Gastroesophageal sphincter (tissue), 4 donors: Measurements from ENCODE around the gene TRIM8. TPM values are rescaled to one million over a fixed set of nuclear protein-coding genes. Genes with fewer than 3 reads are reported as not detected.
A peak's percentile ranks its signal among the peaks of the same experiment; 100 is the strongest.

Experiments
- ATAC-seq: fragments of 150-250 bp; one replicate; pipeline ENCODE4 v1.9.1; 2016; ENCODE audit warnings: mild to moderate bottlenecking, moderate library complexity
- H3K27ac ChIP-seq, 4 donors: fragments of 200-600 bp; sonication (generic) in 3 of 4; 1 replicate in 3 of 4; 2 replicates in 1 of 4; pipeline ENCODE4 v1.5.1; 2016 to 2019
- H3K27me3 ChIP-seq: fragments of 200-600 bp; sonication (generic); one replicate; pipeline ENCODE4 v1.5.1; 2019
- H3K36me3 ChIP-seq, 2 donors: fragments of 200-600 bp; sonication (generic); one replicate each; pipeline ENCODE4 v1.5.1; 2019; ENCODE audit warnings: control low read depth in 1 of 2
- H3K4me1 ChIP-seq, 3 donors: fragments of 200-600 bp; sonication (generic); 1 replicate in 2 of 3; 2 replicates in 1 of 3; pipeline ENCODE4 v1.5.1; 2016 to 2019; ENCODE audit warnings: control low read depth in 2 of 3
- H3K4me3 ChIP-seq, 2 donors: fragments of 200-600 bp; sonication (generic); one replicate each; pipeline ENCODE4 v1.5.1; 2019; ENCODE audit warnings: mild to moderate bottlenecking in 1 of 2, moderate library complexity in 1 of 2
- H3K9me3 ChIP-seq, 3 donors: fragments of 200-600 bp; sonication (generic); one replicate each; pipeline ENCODE4 v1.5.1; 2017 to 2019; ENCODE audit warnings: control low read depth in 2 of 3
- CTCF ChIP-seq, 4 experiments: fragments of 200-600 bp in 2 of 4; fragments of 450-650 bp in 2 of 4; sonication (generic) in 1 of 4; IDR thresholded peaks; one replicate each; pipeline ENCODE4 v1.5.1; 2017 to 2019; ENCODE audit warnings: antibody characterized with exemption in 4 of 4, mild to moderate bottlenecking in 2 of 4, moderate library complexity in 2 of 4
- EP300 ChIP-seq: sonication (generic); formaldehyde crosslinking; IDR thresholded peaks from one replicate; pipeline ENCODE4 v1.6.1; 2017; ENCODE audit warnings: antibody characterized with exemption, mild to moderate bottlenecking
- POLR2A ChIP-seq, 2 donors: fragments of 450-650 bp; IDR thresholded peaks; one replicate each; pipeline ENCODE4 v1.6.1; 2017; ENCODE audit warnings: antibody characterized with exemption in 2 of 2, mild to moderate bottlenecking in 2 of 2, moderate library complexity in 1 of 2
- POLR2AphosphoS5 ChIP-seq: sonication (generic); formaldehyde crosslinking; IDR thresholded peaks from one replicate; pipeline ENCODE4 v1.6.1; 2017; ENCODE audit warnings: antibody characterized with exemption
- WGBS, 2 donors: methylation state at CpG; one replicate each; pipeline ENCODE4 v1.1.5; 2018; ENCODE audit warnings: low coverage in 1 of 2; 5-methylcytosine and 5-hydroxymethylcytosine counted together
- total RNA-seq, 4 donors: library from RNA; depleted of rRNA; stranded (reverse); fragments of >200 nt; gene quantifications; one replicate each; pipeline ENCODE4 v1.1.0, GENCODE V29; 2016

TRIM8 gene
- total RNA-seq, 4 donors from 2014 or later = 96.7 to 171 (median 131) TPM

GRCh38 chr10:102624094-102624493 lies 20.2 kb upstream of the TRIM8 start:
- Histone ChIP-seq H3K27me3 (no peaks in the 10 kb centered on the region), H3K4me3 (no peak overlapping the region), H3K27ac (no peak overlapping the region), H3K36me3 (no peaks in the 10 kb centered on the region), H3K9me3 (no peaks in the 10 kb centered on the region), H3K4me1 (peaks cover 0 to 87% (median 60%) of the 10 kb centered on the region in 3 donors)
- ATAC-seq = no peak
- TF ChIP-seq CTCF (IDR thresholded peaks at IDR 0.05) = no peak
- TF ChIP-seq EP300 = no peak
- no peak for TF ChIP-seq POLR2A (IDR thresholded peaks at IDR 0.05)
- no peak for TF ChIP-seq POLR2AphosphoS5
- WGBS, 2 donors = 57 to 94% methylated on average over 2 to 3 of the region's 3 CpGs

GRCh38 chr10:102624751-102625645 lies 19.3 kb upstream of the TRIM8 start:
- Histone ChIP-seq H3K4me3 (no peak overlapping the region), H3K4me1 (peaks cover 0 to 87% (median 58%) of the 10 kb centered on the region in 3 donors), H3K27me3 (no peaks in the 10 kb centered on the region), H3K9me3 (no peaks in the 10 kb centered on the region), H3K36me3 (peaks cover 0 to 8% of the 10 kb centered on the region in 2 donors), H3K27ac (peak overlapping the region in 3 of 4 donors; percentile 36 to 87 (median 86))
- 47 to 64% methylated on average over 5 to 8 of the region's 12 CpGs for WGBS, 2 donors
- ATAC-seq = no peak
- TF ChIP-seq CTCF (IDR thresholded peaks at IDR 0.05) (no peak), EP300 (no peak), POLR2AphosphoS5 (no peak), POLR2A (IDR thresholded peaks at IDR 0.05) (no peak)

GRCh38 chr10:102626026-102626685 lies 18.1 kb upstream of the TRIM8 start:
- Histone ChIP-seq H3K27ac (peak overlapping the region in 3 of 4 donors; percentile 36 to 87 (median 86)), H3K4me1 (peaks cover 0 to 84% (median 48%) of the 10 kb centered on the region in 3 donors), H3K9me3 (no peaks in the 10 kb centered on the region), H3K4me3 (no peak overlapping the region), H3K27me3 (no peaks in the 10 kb centered on the region), H3K36me3 (peaks cover 0 to 20% of the 10 kb centered on the region in 2 donors)
- TF ChIP-seq POLR2AphosphoS5 = no peak
- no peak for TF ChIP-seq CTCF (IDR thresholded peaks at IDR 0.05)
- no peak for TF ChIP-seq POLR2A (IDR thresholded peaks at IDR 0.05)
- no peak for TF ChIP-seq EP300
- WGBS, 2 donors = 55 to 80% methylated on average over 2 to 9 of the region's 10 CpGs
- ATAC-seq = no peak

- no peak for TF ChIP-seq POLR2AphosphoS5
- TF ChIP-seq CTCF (IDR thresholded peaks at IDR 0.05) = no peak
- WGBS, 2 donors = 20 to 69% methylated on average over 2 to 4 of the region's 12 CpGs
- H3K27me3 ChIP-seq = no peaks in the 10 kb centered on the region
- H3K27ac ChIP-seq = peak overlapping the region; percentile 48 to 88 (median 86)
- H3K36me3 ChIP-seq = peaks cover 0 to 28% of the 10 kb centered on the region in 2 donors
- H3K4me1 ChIP-seq = peaks cover 0 to 81% (median 43%) of the 10 kb centered on the region in 3 donors
- H3K4me3 ChIP-seq = no peak overlapping the region
- H3K9me3 ChIP-seq = no peaks in the 10 kb centered on the region
- peak; percentile 16 for ATAC-seq
Measured at GRCh38 chr10:102627291-102627735, 17.0 kb upstream of the TRIM8 start.
